Activated CD4-positive, alpha-beta T cell treated with anti-CD3 and anti-CD28 coated beads, Interleukin-10, Interleukin-2, amounts not matched to agents 100 ng/mL and 50 ng/mL, durations not matched to agents 16 hours and 8 hours (primary cell): ENCODE data around the gene RPL35.

Experiments used
- DNase-seq: peaks from one replicate; pipeline ENCODE4 v3.0.0-alpha.2; 2020

The RPL35 gene

DNA sequence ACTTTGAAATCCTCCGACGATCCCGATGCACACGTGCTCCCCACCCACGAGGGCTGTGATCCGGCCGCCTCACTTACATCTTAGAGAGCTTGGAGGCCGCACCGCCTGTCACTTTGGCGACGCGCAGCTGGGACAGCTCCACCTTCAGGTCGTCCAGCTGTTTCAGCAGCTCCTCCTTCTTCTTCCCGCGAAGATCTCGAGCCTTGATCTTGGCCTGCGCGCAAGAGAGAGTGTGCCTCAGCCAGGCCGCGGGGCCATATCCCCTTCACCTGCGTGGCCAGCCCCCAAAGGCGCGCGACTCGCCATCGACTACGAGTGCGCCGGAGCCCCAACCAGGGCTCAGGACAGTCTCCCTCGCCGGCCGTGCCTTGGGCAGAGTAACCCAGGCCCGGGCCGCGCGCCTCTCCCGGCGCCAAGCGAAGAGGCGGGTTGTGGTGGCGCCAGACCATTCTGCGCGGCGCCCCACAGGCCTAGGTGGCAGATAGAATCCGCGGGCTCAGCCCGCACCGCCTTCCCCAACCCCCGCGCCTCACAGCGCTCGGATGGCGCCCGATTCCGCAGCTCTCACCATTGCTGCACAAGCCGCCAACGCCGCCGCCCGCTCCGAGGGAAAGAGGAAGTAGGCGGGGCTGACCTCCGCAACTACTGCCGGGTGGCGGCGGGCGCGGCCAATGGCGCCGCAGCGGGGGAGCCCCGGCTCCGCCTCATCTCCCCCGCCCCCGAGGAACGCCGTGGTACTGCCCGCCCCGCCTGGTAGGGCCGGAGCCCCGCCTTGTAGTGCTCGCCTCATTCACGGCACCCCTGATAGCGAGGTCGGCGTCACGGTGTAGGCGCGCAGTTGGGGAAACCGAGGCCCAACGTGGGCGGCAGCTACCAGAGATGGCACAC is at the start of gene RPL35, which contains the start of gene ARPC5L:
RPL35 (minus strand) TSS at position 616 of the 888 bp plus-strand sequence; CDS start at position 571, 45 bp downstream.
ARPC5L (plus strand) TSS at position 789 of the 888 bp plus-strand sequence. CDS start 7,161 bp downstream, outside the sequence.
- peak; percentile 97 for DNase-seq

DNA sequence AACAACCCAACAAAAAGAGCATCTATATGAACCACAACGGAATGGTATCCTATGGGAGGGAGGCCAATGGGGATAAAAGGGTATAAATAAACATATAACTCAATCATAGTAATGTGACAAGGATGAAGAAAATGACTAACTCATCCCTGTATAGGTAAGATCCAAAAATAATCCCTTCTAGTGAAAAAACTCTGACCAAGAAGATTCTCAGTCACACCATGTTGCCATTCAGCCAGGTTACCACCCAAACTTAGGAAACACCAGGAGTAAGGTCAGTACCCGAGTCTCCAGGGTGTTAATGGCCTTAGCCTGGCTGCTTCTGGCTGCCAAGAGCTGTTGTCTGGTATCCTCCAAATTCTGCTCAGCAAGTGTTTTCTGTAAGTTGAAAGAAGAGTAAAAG is 46.3 kb upstream of the RPL35 start:
- DNase-seq, result no peak

DNA sequence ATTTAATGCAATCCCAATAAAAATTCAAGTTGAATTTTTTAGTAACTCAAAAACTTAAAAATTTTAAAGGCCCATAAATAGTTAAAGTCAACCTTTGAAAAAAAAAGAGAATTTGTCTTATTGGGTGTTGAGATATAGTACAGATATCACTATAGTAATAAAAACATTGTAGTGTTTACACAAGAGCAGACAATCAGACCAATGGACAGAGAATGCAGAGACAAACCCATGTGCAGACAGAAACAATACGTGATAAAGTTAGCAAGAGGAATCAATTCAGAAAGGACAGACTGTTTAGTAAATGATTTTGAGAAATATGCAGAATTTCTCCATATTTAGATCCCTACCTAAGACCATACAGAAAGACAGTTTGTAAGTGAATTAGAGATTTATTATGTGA is 45.2 kb upstream of the RPL35 start:
- DNase-seq, result no peak

DNA sequence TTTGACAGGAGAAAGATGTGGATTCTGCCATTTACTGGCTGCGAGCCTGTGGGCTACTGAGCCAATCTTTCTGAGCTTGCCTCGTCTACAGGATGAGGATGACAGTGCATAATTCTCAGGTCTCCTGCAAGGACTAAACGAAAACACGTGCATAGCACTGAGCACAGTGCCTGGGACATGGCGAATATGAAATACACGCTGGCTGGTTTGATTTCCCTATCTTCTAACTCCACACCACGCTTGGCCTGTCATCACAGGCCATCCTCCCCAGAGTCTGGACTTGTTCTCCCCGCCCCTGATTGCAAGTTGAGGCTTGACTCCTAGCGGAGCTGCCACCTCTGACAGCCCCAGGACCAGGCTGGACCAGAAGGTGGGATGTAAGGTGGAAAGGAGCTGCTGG is 38.1 kb upstream of the RPL35 start:
- DNase-seq, result no peak

DNA sequence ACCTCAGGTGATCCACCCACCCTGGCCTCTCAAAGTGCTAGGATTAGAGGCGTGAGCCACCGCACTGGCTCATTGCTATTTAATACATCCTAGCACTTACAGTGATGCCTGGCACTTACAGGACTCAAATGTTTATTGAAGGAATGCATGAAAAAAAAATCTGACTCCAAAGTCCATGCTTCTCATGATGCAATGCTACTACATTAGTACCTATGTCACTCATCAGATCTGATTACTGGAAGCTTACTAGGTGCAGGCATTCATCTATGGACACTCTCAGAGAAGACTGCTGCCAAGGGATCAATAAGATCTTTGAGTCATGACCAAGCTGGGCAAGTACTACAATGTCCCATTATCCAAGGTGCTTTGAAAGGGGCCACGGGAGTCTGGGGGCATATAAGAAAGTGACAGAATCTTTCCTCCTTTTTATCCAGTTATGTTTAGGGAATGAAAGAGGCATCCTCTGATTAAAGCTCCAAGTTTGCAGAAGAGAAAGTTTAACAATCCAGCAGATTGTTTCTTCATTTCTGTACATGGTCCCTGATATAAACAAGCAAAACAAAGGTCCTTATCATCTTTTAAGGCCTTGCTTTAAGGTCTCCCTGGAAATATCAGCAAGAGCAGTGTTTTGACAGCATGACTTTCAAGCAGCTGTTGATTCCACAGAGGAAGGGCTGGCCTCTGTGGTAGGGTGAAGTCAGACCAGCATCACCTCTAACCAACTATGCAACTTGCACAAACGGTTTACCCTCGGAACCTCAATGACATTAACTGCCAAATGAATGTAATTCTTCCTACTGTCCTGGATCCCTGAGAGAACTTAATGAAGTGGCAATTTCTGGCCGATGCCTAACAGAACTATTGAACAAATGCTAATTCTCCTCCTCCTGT is 36.1 kb upstream of the RPL35 start:
- no peak for DNase-seq

DNA sequence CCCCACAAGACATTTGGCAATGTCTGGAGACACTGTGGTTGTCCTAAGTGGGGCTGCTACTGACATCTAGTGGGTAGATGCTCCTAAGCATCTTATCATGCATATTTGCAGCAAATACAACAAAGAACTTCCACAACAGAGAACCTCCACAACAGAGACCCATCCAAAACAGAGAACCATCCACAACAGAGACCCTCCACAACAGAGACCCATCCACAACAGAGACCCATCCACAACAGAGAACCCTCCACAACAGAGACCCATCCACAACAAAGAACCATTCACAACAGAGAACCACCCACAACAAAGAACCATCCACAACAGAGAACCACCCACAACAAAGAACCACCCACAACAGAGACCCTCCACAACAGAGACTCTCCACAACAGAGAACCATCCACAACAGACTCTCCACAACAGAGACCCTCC is 33.0 kb upstream of the RPL35 start:
- peak; percentile 50 for DNase-seq

DNA sequence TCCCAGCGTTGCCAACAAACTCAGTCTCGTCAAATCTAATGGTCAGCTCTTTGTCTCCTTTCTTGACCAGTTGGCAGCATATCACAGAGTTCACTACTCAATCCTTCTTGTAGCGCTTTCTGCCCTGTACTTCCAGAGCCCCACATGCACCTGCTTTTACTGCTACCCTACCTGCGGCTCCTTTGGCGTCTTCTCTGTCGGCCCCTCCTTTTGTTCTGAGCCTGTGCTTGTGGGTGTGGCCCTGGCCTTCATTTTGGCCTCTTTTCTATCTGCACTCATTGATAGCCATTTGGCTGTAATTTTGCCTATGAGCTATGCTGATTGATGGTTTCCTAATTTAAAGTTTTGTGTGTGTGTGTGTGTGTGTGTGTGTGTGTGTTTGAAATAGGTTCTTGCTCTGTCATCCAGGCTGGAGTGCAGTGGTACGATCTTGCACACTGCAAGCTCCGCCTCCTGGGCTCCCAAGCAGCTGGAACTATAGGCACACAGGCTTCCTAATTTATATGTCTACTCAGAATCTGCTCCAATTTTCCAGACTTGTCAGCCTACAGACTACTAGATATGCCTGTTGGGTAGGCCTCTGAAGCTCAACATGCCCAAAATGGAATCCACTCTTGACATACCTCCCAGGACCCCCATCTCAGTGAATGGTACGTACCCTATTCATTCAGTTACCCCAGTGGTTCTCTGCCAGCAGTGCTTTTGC is 32.4 kb upstream of the RPL35 start:
- DNase-seq, result no peak

DNA sequence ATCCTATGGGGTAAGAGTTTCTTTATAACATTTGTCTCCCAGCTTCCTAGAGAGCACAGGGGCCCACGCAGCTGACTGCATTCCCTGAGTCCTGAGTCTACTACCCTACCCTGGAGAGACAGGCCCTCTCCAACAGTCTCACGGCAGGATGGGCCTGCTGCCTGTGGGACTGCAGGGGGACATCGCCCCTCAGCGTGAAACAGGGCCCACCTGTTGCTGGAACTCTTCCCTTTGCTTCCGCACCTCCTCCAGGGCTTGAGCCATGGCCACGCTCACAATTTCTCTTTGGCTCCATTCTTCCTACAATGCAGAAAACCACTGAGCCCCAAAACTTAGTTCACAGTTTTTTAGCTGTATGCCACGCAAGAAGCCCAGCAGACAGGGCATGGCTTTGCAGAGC is 28.4 kb upstream of the RPL35 start:
- DNase-seq, result no peak

DNA sequence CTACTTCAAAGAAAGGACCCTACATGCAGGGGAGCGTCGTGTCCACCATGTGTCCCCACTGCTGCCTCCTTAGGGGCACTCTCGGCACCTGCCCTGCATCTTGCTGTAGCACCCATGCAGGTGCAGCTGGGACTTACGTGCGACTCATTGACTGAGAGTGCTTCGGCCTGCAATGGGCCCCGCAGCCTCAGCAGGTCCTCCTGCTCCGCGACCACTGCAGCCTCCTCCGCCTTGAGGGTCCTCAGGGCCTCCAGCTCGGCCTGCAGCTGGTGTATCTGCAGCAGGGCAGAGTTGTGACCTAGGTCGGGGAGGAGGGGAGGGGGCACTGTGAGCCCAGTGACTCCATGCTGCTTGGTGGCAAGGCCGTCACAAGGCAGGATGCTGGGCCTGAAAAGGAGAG is 27.2 kb upstream of the RPL35 start:
- no peak for DNase-seq

DNA sequence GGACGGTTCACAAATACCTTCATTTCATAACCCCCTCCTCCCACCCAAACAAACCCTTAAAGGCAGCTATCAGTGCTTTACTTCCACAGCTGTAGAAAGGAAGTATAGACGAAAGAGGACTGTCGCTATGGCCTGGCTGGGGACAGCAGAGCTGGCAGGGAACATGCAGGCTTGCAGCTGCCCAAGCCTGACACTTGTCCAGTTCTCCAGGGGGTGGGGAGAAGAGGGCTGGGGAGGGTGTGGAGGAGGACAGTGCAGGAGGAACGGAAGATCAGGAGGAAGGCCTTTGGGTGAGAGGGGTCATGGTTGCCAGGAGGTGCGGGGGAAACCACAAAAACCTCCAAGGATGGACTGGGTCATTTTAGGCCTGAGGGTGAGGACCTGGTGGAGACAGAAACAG is 26.1 kb upstream of the RPL35 start:
- no peak for DNase-seq

DNA sequence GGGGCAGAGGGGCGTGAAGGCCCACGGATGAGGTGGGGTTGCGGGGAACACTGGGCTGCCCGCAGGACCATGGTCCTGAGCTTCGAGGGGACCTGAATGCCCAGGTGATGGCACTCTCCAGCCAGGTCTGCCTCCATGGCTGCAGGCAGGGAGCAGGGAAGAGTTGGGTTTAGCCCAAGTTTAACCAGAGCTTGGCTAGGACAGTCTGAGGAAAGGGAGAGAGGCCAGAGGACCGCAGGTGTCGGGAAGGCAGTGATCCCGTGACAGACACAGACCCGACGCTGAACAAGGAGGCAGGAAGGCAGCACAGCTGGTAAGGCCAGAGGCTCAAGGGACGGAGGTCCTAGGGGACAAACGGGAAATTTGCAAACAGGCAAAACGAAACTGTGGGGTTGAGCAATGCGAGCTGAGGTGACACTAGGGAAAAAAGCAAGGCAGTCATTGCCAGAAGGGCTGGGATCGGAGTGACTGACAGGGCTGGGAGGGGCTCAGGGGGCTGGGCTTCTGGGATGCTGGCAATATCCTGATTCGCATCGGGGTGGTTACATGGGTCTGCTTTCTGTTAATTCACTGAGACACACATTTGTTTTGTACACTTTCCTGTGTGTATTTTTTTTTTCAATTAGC is 25.2 kb upstream of the RPL35 start:
- DNase-seq, result no peak

DNA sequence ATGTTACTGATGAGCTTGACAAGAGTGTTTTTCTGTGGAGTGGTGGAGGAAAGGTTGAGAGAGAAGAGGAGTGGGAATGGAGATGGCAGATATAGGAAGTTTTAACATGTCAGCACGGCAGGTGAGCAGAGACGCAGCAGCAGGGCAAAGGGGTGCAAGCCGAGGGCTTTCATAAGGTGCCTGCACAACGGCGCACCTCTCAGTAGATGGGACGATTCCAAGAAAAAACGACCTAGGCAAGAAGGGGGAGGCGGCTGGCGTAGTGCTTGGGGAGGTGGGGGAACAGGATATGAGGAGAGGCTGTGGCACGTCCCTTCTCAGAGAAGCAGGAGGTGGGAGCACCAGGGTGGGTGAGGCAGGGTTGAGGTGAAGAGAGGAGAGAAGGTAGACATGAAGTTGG is 24.7 kb upstream of the RPL35 start:
- no peak for DNase-seq

DNA sequence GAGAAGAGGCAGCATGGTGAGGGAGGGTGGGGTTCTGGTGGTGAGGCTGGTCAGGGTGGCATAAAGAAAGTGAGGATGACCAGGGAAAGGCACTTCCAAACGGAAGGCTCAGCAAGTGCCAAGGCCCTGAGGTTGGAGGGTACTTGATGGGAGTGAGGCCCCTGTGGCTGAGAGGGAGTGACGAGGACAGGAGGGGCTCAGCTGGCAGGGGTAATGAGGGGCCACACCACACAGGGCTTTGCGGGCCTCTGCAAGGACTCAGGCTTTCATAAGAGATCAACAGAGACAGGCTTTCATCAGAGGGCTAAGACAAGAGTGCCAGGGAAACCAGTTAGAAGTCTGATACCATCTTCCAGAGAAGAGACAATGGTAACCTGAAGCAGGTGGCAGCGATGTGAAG is 23.8 kb upstream of the RPL35 start:
- no peak for DNase-seq

DNA sequence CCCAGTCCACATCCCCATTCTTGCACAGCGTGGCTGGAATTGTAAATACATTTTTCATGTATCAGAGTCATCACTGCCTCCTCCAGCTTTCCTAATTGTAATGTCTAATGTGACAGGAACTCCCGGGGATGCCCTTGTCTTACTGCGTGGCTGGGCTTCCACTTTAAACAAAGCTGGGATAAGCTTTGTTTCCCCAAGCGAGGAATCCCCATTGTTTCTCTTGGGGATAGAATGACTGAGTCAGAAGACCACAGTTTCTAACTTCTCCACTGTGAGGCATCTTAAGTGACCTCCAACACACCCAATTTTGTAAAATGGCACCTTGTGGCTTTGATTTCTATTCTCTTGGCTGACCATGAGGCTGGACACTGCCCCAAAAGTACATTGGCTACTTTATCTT is 22.6 kb upstream of the RPL35 start:
- DNase-seq, result no peak

DNA sequence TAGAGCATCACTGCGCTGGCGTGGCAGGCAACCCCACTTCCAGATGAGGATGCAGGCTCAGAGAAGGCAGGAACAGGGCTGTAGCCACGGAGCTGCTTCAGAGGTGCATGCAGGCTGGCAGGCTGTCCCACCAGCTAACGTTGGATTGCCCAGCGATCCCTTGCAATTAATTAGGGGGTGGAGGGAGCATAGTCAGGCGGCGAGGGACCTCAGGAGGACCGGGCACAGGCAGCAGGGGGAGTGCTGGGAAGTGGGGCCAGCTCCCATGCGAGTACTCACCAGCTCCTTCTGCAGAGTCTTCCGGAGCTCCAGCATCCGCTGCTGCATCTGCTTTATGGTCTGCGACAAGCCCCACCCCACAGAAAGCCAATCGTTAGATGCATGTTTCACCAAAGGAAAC is 20.5 kb upstream of the RPL35 start:
- DNase-seq, result no peak

DNA sequence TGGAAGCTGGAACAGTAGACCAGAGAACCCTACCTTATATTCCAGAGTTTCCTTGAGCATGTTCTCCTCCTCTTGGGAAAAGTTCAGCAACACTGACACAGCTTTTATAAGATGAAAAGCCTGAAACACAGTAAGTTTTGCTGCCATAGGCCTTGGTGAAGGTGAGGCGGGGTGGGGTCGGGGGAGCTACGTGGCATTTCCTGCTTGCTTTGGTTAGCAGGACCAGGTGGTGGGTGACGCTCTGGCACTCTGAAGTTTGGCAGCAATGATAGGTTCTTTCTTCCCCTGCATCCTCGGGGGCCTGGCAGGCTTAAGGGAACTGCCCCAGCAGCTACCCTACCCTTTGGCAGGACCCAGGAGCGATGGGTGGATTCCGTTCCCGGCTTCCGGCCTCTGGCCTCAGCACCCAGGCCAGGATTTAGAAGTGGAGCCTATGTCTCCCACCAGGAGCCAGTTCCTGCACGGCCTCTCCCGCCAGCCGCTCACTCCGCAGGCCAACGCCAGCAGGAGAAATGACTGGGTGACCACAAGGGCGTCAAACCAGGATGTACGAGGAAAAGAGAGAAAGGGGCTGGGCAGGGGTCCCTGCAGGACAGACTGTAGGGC is 19.5 kb upstream of the RPL35 start:
- no peak for DNase-seq

DNA sequence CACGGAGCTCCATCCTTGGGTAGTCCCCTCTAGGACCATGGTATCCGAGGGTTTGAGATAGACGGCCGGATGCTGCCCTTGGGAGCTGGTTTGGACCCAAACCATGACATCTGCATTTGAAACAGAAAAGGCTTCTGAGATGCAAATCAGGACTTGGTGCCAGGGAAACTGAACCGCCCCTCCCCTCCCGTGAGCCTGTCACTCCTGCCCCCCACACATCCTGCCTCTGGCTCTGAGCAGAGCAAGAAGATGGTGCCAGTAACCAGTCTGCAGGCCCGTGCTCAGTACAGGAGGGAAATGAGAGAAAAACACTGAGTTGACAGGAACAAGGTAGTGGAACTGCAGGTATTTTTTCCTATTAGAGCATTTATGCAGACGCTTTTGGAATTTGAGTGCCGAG is 18.7 kb upstream of the RPL35 start:
- no peak for DNase-seq

DNA sequence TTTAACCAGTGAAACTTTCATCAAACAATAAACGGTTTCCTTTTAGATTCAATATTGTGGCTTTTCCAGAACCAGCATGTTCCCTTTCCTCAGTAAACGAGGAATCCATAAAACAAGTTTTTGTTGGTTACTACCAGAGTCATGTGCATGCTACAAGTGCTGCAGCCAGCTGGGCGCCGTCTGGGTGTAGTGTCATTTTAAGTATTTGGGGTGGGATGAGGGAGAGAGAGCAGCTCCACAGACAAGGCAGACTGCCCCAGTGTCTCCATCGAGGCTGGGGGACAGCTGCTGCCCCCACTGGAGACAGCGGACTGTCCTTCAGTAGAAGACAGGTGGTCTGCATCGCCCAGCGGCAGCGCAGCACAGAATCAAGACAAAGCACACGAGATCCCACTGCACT is 17.5 kb upstream of the RPL35 start:
- no peak for DNase-seq

DNA sequence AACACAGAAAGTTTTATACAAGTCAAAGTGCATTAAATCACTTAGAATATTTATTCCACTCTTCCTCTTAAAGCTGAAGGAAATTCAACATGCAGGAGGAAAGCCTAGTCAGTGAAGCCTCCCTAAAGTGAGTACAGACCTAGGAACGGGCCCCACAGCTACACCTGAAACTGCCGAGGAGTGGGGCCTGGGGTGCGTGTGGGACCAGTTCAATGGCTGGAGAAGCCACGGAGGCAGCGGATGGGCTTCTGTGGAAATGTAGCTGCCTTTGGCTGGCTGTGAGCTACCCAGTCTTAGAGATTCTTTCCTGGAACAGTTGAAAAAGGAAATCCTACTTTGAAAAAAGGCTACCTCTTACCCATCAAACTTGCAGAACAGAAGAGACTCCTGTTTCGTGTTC is 16.8 kb upstream of the RPL35 start:
- DNase-seq, result no peak

DNA sequence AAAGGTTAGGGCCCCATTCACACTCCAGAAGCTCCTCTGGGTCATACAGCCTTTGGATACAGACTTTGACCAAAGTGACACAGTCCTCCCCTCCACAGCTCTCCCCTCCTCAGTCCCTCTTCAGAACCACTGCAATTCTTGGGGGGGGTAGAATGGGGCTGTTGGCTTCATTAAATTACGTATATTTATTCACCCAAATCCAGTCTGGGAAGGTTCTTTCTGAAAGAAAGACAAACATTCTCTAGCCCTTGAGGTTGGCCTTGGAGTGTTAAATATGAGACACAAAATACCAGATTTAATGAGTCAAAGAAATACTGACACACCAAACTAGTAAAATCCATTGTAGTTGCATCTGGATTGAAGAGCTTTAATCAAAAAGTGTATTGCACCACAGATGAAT is 16.3 kb upstream of the RPL35 start:
- DNase-seq, result no peak

DNA sequence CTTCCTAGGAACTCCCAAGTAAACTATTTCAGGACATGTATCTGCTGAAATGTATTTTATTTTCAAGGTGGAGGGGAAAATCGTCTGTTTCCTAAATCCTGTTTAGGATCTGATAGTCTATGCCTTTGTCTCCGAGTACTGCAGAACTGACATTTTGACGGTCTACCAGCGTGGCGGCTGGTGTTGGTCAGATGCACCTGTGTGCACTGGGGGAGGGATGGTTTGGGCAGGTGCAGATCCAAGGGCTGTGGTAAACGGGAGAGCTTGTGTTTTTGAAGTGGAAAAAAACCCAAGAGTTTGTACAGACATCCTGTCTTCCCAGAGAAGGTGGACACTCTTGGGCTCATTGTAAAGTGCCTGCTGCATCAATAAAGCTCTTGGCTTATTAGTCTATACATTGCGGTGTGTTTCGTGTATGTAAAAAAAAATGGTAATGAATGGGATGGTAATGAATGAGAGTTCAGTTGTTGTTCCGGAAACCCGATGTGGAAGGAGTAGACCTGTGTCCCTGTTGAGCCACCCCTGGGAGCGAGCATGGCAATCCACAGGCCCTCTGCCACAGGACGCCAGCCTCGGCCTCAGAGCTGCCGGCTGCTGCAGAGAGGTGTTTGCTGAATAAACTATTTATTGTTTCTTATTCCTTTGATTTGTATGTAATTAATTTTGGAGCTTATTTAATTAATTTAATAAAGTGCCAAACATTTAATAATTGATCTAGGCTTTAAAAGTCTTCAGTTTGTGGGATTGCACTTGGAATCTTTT is 15.4 kb upstream of the RPL35 start:
- no peak for DNase-seq
